GM21447 (cell line): ENCODE measurements around the gene AHNAK2.
A peak's percentile ranks its signal among the peaks of the same experiment; 100 is the strongest.
"Not testable (repeated sequence)": the region's sequence is repeated elsewhere in the genome, so short reads cannot be mapped to it uniquely, and the experiment has no call there.

Source experiments
- ATAC-seq: cut with Tn5 transposase; IDR thresholded peaks from one replicate; pipeline ENCODE4 v1.9.1; 2021; ENCODE audit not compliant: unreplicated experiment

The AHNAK2 gene

GRCh38 chr14:104928391-104929133, 49.6 kb downstream of the AHNAK2 start:
- no peak for ATAC-seq

- no peak for ATAC-seq
Measured at GRCh38 chr14:104927901-104928300, 50.3 kb downstream of the AHNAK2 start.

- ATAC-seq: no peak
Measured at GRCh38 chr14:104927432-104927816, 50.8 kb downstream of the AHNAK2 start.

GRCh38 chr14:104926619-104927431, 51.3 kb downstream of the AHNAK2 start:
- ATAC-seq: peak; percentile 82

GRCh38 chr14:104925855-104926609, 52.1 kb downstream of the AHNAK2 start:
- ATAC-seq: peak; percentile 7

- ATAC-seq: no peak
Measured at GRCh38 chr14:104925214-104925854, 52.8 kb downstream of the AHNAK2 start.

- no peak for ATAC-seq
Measured at GRCh38 chr14:104924421-104925213, 53.6 kb downstream of the AHNAK2 start, which contains the start of gene PLD4. Gene PLD4, plus strand, starts transcription at chr14:104924879. Its CDS starts 2,262 bp downstream, at chr14:104927141.

GRCh38 chr14:104923640-104924420, 54.3 kb downstream of the AHNAK2 start:
- no peak for ATAC-seq

- ATAC-seq: no peak
Measured at GRCh38 chr14:104919993-104920315, 58.2 kb downstream of the AHNAK2 start.

GRCh38 chr14:104919152-104919992, 58.8 kb downstream of the AHNAK2 start:
- ATAC-seq: not testable (repeated sequence)

GRCh38 chr14:104917993-104918392, 60.2 kb downstream of the AHNAK2 start:
- no peak for ATAC-seq

GRCh38 chr14:104917116-104917515, 61.1 kb downstream of the AHNAK2 start:
- no peak for ATAC-seq

- no peak for ATAC-seq
Measured at GRCh38 chr14:104913435-104913834, 64.7 kb downstream of the AHNAK2 start.

GRCh38 chr14:104912053-104912452, 66.1 kb downstream of the AHNAK2 start:
- ATAC-seq: no peak

GRCh38 chr14:104908303-104908702, 69.9 kb downstream of the AHNAK2 start:
- no peak for ATAC-seq

GRCh38 chr14:104905579-104905933, 72.6 kb downstream of the AHNAK2 start:
- ATAC-seq: not testable (repeated sequence)

GRCh38 chr14:104904650-104905578, 73.3 kb downstream of the AHNAK2 start:
- ATAC-seq: not testable (repeated sequence)

GRCh38 chr14:104903990-104904389, 74.2 kb downstream of the AHNAK2 start:
- ATAC-seq: no peak
